Measurements from ENCODE around the gene CMIP.

The CMIP gene

GRCh38 chr16:81713295-81713772 is 268.7 kb downstream of the CMIP start:
- H3K27ac Mint-ChIP-seq, result no peak overlapping the region
- H3K9me3 Mint-ChIP-seq (ENCODE audit: low read depth), result no peaks in the 10 kb centered on the region
- H3K27me3 Mint-ChIP-seq, result no peaks in the 10 kb centered on the region
- H3K4me3 Mint-ChIP-seq, result no peak overlapping the region
- peaks cover 33% of the 10 kb centered on the region for H3K4me1 Mint-ChIP-seq (ENCODE audit: low read depth)
- H3K36me3 Mint-ChIP-seq, result peaks cover 3% of the 10 kb centered on the region

- Mint-ChIP-seq H3K4me3 (no peak overlapping the region), H3K27me3 (no peaks in the 10 kb centered on the region), H3K27ac (no peak overlapping the region), H3K9me3 (ENCODE audit: low read depth) (no peaks in the 10 kb centered on the region), H3K4me1 (ENCODE audit: low read depth) (peaks cover 38% of the 10 kb centered on the region), H3K36me3 (peaks cover 2% of the 10 kb centered on the region)
These were observed 269.2 kb downstream of the CMIP start for GRCh38 chr16:81713796-81714195.

- Mint-ChIP-seq H3K4me1 (ENCODE audit: low read depth) (peaks cover 43% of the 10 kb centered on the region), H3K27ac (no peak overlapping the region), H3K27me3 (no peaks in the 10 kb centered on the region), H3K9me3 (ENCODE audit: low read depth) (no peaks in the 10 kb centered on the region), H3K36me3 (no peaks in the 10 kb centered on the region), H3K4me3 (no peak overlapping the region)
These were observed 270.0 kb downstream of the CMIP start for GRCh38 chr16:81714583-81714982.

GRCh38 chr16:81715358-81716196 is 271.0 kb downstream of the CMIP start:
- peak overlapping the region; percentile 49 for H3K4me3 Mint-ChIP-seq
- peak overlapping the region; percentile 35 for H3K27ac Mint-ChIP-seq
- peaks cover 44% of the 10 kb centered on the region for H3K4me1 Mint-ChIP-seq (ENCODE audit: low read depth)
- no peaks in the 10 kb centered on the region for H3K36me3 Mint-ChIP-seq
- no peaks in the 10 kb centered on the region for H3K9me3 Mint-ChIP-seq (ENCODE audit: low read depth)
- no peaks in the 10 kb centered on the region for H3K27me3 Mint-ChIP-seq

GRCh38 chr16:81716478-81717225 is 272.0 kb downstream of the CMIP start:
- Mint-ChIP-seq H3K36me3 (no peaks in the 10 kb centered on the region), H3K9me3 (ENCODE audit: low read depth) (no peaks in the 10 kb centered on the region), H3K27ac (peak overlapping the region; percentile 66), H3K4me1 (ENCODE audit: low read depth) (peaks cover 44% of the 10 kb centered on the region), H3K27me3 (no peaks in the 10 kb centered on the region), H3K4me3 (peak overlapping the region; percentile 49)

GRCh38 chr16:81717662-81718189 is 273.1 kb downstream of the CMIP start:
- no peaks in the 10 kb centered on the region for H3K27me3 Mint-ChIP-seq
- no peaks in the 10 kb centered on the region for H3K36me3 Mint-ChIP-seq
- H3K9me3 Mint-ChIP-seq (ENCODE audit: low read depth), result no peaks in the 10 kb centered on the region
- peaks cover 44% of the 10 kb centered on the region for H3K4me1 Mint-ChIP-seq (ENCODE audit: low read depth)
- H3K4me3 Mint-ChIP-seq, result peak overlapping the region; percentile 58
- H3K27ac Mint-ChIP-seq, result peak overlapping the region; percentile 46

GRCh38 chr16:81718637-81719036 is 274.0 kb downstream of the CMIP start:
- Mint-ChIP-seq H3K4me1 (ENCODE audit: low read depth) (peaks cover 45% of the 10 kb centered on the region), H3K36me3 (no peaks in the 10 kb centered on the region), H3K27me3 (no peaks in the 10 kb centered on the region), H3K27ac (peak overlapping the region; percentile 84), H3K4me3 (peak overlapping the region; percentile 69), H3K9me3 (ENCODE audit: low read depth) (no peaks in the 10 kb centered on the region)

GRCh38 chr16:81719993-81720392 is 275.4 kb downstream of the CMIP start:
- H3K4me1 Mint-ChIP-seq (ENCODE audit: low read depth), result peaks cover 40% of the 10 kb centered on the region
- no peak overlapping the region for H3K27ac Mint-ChIP-seq
- no peaks in the 10 kb centered on the region for H3K27me3 Mint-ChIP-seq
- H3K9me3 Mint-ChIP-seq (ENCODE audit: low read depth), result no peaks in the 10 kb centered on the region
- H3K4me3 Mint-ChIP-seq, result no peak overlapping the region
- H3K36me3 Mint-ChIP-seq, result no peaks in the 10 kb centered on the region

GRCh38 chr16:81720973-81721906 is 276.6 kb downstream of the CMIP start:
- Mint-ChIP-seq H3K4me1 (ENCODE audit: low read depth) (peaks cover 28% of the 10 kb centered on the region), H3K27me3 (no peaks in the 10 kb centered on the region), H3K27ac (no peak overlapping the region), H3K36me3 (no peaks in the 10 kb centered on the region), H3K9me3 (ENCODE audit: low read depth) (no peaks in the 10 kb centered on the region), H3K4me3 (no peak overlapping the region)

- peaks cover 13% of the 10 kb centered on the region for H3K4me1 Mint-ChIP-seq (ENCODE audit: low read depth)
- H3K4me3 Mint-ChIP-seq, result no peak overlapping the region
- no peaks in the 10 kb centered on the region for H3K9me3 Mint-ChIP-seq (ENCODE audit: low read depth)
- no peaks in the 10 kb centered on the region for H3K27me3 Mint-ChIP-seq
- no peaks in the 10 kb centered on the region for H3K36me3 Mint-ChIP-seq
- H3K27ac Mint-ChIP-seq, result no peak overlapping the region
These were observed 278.6 kb downstream of the CMIP start for GRCh38 chr16:81723098-81723723.

GRCh38 chr16:81728435-81728834 is 283.8 kb downstream of the CMIP start:
- Mint-ChIP-seq H3K4me1 (ENCODE audit: low read depth) (peaks cover 12% of the 10 kb centered on the region), H3K9me3 (ENCODE audit: low read depth) (no peaks in the 10 kb centered on the region), H3K36me3 (no peaks in the 10 kb centered on the region), H3K27me3 (no peaks in the 10 kb centered on the region), H3K4me3 (no peak overlapping the region), H3K27ac (no peak overlapping the region)

- H3K9me3 Mint-ChIP-seq (ENCODE audit: low read depth), result no peaks in the 10 kb centered on the region
- H3K27me3 Mint-ChIP-seq, result no peaks in the 10 kb centered on the region
- H3K27ac Mint-ChIP-seq, result no peak overlapping the region
- H3K4me3 Mint-ChIP-seq, result peak overlapping the region; percentile 75
- H3K36me3 Mint-ChIP-seq, result no peaks in the 10 kb centered on the region
- H3K4me1 Mint-ChIP-seq (ENCODE audit: low read depth), result peaks cover 12% of the 10 kb centered on the region
These were observed 284.8 kb downstream of the CMIP start for GRCh38 chr16:81729451-81729850.

GRCh38 chr16:81730090-81731051 is 285.8 kb downstream of the CMIP start:
- Mint-ChIP-seq H3K9me3 (ENCODE audit: low read depth) (no peaks in the 10 kb centered on the region), H3K27ac (peak overlapping the region; percentile 69), H3K4me1 (ENCODE audit: low read depth) (peaks cover 12% of the 10 kb centered on the region), H3K4me3 (peak overlapping the region; percentile 88), H3K27me3 (no peaks in the 10 kb centered on the region), H3K36me3 (no peaks in the 10 kb centered on the region)
